ENCODE data around the gene FNIP2.

DNA sequence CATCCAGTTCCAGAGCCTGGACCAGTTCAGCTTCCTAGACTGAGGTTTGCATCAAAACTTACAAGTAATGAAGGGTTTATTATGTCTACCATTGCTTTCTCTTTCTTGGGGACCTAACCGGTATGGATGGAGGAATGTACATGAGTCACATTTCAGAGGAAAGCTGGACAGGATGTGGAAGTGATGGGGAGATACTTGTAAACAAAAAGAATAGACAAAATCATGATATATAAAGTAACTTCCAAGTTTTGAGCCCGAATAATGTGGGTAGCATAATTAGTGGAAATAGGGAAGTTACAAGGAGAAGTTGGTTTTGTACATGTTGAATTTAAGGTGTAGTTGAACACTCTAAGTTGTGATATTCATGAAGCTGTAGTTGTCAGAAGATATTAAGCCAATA lies 15.0 kb downstream of the FNIP2 start:
- no peak for TF ChIP-seq SUZ12 (IDR thresholded peaks at IDR 0.05; ENCODE audit: extremely low read depth, insufficient read depth, insufficient read length)
- TF ChIP-seq YY1 (IDR thresholded peaks at IDR 0.05; ENCODE audit: insufficient read depth, insufficient read length), result no peak
